NCI-H510A treated with DMSO at 0.1 percent for 48 hours (cell line): Measurements from ENCODE around the gene FSIP1.

ENCODE experiments used
- DNase-seq: peaks from one replicate; lab custom pipeline; 2025; lab: John Stamatoyannopoulos, UW

FSIP1 gene

DNA sequence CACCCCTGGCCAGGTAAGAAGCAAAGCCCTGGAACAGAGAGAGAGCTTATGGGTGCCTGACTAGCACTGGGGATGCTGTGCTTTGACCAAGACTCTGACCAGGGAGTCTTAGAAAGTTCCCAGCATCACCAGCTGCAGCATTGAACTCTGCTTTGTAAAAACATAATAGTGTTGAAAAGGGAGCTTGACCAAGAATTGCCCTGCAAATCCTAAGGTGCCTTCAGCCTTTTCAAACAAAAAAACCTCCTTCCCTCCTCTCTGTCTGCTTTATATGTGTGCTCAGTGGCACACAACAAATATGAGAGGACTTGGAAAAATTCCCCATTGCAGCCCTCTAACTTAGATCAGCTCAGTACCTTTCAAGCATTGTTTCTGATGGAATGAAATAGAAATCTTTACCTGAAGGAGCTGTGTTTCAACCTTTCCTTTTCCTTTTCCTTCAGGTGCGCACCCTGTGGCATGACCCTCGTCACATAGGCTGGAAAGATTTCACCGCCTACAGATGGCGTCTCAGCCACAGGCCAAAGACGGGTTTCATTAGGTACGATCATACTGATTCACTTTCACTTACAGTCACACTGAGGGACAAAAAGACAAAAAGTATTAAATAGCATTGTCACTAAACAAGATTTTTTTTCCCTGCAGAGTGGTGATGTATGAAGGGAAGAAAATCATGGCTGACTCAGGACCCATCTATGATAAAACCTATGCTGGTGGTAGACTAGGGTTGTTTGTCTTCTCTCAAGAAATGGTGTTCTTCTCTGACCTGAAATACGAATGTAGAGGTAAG is 188.8 kb downstream of the FSIP1 start:
- DNase-seq, result no peak

- no peak for DNase-seq
These were observed 189.5 kb downstream of the FSIP1 start for GRCh38 chr15:39593071-39593655.

- DNase-seq, result no peak
These were observed 190.1 kb downstream of the FSIP1 start for GRCh38 chr15:39592500-39592899.

DNA sequence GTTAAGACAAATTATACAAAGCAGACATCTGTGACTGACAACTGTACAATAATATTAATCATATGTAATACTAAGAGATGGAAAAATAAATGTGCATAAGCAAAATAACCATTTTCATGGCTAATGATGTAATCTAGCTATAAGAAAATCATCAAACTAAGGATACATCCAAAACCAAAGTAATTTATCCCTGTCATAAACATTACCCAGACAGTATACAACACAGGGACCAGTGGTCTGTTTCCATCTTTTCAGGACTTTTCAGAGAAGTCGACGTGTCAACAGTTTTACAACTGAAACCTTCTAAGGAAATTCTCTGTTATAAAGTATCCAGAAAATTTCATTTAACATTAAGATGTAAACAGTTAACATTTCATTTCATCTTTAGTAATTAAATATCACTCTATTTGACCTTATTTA is 190.7 kb downstream of the FSIP1 start:
- DNase-seq, result no peak

DNA sequence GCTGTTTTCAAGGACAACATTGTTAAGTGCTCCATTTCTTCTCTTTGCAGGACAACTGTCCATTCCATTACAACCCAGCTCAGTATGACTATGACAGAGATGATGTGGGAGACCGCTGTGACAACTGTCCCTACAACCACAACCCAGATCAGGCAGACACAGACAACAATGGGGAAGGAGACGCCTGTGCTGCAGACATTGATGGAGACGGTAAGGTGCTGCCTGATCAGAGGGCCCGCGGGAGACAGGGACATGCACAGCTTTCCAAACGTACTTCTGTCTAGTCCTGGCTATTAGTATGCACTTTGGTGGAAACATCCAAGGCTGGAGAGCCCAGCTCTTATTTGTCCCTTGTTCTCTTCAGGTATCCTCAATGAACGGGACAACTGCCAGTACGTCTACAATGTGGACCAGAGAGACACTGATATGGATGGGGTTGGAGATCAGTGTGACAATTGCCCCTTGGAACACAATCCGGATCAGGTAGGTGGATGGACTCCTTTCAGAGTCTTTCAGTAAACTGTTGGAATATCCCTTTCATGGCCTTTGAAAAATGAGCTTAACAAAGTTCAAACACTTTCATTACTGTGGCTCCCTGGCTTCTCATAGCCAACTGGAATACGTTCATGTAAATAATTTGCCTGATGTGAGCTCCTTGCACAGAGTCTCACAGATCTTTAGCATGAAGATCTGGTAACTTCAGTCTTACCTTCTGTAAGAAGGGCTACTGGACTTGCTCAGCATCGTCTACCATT is 191.3 kb downstream of the FSIP1 start:
- DNase-seq, result no peak

DNA sequence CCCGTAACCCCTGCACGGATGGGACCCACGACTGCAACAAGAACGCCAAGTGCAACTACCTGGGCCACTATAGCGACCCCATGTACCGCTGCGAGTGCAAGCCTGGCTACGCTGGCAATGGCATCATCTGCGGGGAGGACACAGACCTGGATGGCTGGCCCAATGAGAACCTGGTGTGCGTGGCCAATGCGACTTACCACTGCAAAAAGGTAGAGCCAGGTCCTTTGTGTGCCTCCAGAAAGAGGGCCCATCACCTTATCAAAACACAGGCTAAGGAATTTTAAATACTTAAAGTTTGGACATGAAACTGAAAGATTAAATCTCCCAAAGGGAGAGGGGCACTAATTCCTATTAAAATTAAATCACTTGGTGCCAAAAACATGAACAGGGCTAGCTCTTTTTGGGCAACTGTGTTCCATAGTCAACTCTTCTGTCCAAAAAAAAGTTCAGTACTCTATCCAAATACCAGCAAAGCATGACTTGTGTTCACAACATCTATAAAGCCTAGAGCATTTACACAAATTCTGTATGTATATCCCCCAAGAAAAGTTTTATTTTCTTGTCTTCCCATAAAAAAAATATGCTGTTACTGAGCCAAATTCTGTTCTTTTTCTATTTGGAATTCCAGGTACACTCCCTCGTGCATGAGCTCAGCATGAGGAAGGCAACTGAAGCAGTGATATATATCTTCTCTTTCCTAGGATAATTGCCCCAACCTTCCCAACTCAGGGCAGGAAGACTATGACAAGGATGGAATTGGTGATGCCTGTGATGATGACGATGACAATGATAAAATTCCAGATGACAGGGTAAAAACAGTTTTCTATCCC is 192.6 kb downstream of the FSIP1 start:
- no peak for DNase-seq

GRCh38 chr15:39589193-39589814 is 193.3 kb downstream of the FSIP1 start:
- no peak for DNase-seq

DNA sequence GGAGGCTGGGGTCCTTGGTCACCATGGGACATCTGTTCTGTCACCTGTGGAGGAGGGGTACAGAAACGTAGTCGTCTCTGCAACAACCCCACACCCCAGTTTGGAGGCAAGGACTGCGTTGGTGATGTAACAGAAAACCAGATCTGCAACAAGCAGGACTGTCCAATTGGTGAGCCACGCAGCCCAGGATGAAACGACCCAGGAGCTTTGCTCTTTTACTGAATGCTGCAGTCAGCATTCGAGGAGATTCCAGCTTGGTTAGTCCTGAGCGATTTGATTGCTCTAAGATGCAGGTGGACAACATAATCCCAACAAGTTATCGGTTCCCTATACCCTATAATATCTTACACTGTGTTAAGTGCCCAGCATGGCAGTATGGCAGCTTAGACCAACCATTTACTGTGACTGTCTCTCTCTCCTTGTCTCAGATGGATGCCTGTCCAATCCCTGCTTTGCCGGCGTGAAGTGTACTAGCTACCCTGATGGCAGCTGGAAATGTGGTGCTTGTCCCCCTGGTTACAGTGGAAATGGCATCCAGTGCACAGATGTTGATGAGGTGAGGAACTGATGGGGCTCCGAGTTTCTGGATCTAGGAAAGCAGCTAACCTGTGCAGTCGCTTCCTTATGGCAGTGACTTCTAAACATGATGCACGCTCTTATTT is 194.0 kb downstream of the FSIP1 start:
- DNase-seq, result no peak

DNA sequence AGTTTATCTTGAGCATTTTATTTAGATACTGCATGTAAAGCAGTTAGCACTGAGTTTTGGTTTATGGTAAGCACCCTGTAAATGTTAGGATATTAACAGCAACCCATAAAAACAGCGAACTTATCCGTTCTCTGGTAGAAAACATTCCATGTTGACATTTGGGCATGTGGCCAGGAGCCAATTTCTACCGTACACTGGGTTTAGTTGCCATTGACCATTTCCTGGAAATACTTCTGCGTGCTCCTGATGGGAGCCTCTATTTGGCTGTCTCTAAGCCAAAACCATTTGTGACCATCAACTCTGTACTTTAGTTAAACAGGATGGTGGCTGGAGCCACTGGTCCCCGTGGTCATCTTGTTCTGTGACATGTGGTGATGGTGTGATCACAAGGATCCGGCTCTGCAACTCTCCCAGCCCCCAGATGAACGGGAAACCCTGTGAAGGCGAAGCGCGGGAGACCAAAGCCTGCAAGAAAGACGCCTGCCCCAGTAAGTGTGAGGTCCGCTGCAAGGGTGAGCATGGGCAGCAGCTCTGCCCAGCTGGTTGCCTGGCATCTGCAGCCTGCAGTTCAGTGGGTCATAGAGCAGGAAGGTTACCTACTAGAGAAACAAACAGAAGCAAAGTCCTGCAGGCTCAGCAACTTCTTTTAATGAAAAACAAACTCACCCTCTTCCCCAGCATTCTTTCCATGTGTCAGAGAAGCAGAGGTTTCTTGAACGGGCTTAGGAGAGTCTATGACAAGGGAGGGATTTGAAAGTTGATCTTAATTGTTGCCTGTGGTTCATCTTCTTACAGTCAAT is 194.7 kb downstream of the FSIP1 start:
- no peak for DNase-seq

- no peak for DNase-seq
These were observed 195.4 kb downstream of the FSIP1 start for GRCh38 chr15:39587096-39587721.

GRCh38 chr15:39586387-39587095 is 196.1 kb downstream of the FSIP1 start:
- no peak for DNase-seq

- no peak for DNase-seq
These were observed 196.8 kb downstream of the FSIP1 start for GRCh38 chr15:39585871-39586301.

- no peak for DNase-seq
These were observed 197.2 kb downstream of the FSIP1 start for GRCh38 chr15:39585389-39585841.

DNA sequence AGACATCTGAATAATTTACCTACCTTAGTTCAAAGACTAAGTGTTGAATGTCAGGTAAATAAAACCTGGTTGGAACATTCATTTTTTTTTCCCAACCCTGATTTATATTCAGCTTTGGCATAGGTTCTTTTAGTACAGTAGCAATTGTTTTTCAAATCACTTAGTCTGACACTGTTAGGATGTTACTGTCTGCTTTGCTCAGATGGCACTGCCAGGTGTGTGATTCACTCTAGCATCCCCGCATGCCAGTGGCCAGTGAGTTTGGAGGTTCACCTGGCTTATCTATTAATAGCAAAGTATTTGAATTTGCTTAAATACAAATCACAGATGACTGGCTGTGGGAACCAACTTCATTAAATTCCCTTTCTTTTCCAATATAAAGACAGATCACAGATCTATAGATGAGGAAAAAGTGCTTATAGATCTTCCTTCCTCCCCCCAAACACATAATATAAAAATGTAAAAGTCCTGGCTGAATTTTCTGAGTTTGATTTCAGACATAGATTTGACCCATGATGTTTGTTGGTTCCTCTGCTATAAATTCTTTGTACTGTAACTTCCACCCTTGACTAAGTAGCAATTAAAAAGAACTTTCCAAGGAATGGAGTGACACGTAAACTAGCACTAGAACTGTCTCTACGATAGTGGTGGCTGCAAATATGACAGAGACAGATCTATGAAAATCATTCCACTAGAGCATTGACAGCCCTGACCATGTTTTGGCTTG is 197.8 kb downstream of the FSIP1 start:
- DNase-seq, result no peak

DNA sequence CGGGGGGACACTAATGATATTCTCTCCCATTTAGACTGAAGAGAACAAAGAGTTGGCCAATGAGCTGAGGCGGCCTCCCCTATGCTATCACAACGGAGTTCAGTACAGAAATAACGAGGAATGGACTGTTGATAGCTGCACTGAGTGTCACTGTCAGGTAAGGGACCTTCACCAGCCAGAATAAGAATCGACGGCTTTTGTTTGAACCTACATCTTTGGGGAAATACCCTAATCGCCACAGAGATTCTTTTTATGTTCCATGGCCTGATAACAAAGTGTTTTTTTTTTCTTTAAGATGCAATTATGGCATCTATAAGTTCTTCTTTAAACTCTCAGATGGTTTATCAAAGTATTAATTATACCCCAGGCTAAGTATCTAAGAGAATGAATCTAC is 198.4 kb downstream of the FSIP1 start:
- no peak for DNase-seq

DNA sequence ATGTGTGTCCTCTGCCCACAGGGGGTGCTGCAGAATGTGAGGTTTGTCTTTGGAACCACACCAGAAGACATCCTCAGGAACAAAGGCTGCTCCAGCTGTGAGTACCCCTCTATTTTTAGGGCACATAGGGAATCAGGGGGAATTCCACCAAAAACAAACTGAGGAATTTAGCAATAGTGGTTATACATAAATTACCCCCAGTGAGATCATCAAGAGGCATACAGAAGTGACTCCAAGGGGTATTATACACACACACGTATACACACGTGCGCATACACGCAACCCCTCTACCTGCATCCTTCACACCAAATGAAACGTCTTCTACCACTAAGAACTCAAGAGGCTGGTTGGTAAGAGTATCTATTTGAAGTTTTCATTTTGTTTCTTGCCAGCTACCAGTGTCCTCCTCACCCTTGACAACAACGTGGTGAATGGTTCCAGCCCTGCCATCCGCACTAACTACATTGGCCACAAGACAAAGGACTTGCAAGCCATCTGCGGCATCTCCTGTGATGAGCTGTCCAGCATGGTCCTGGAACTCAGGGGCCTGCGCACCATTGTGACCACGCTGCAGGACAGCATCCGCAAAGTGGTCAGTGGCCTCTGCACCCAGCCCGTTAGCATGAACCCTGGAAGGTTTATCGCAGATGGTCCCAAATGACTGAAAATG is 198.9 kb downstream of the FSIP1 start:
- DNase-seq, result no peak

- DNase-seq, result no peak
These were observed 199.6 kb downstream of the FSIP1 start for GRCh38 chr15:39582977-39583595.
